Fibroblast of pulmonary artery (primary cell): ENCODE results near the gene OBSL1.

ENCODE experiments used
- DNase-seq: peaks from one replicate; pipeline ENCODE4 v3.0.0-alpha.2; 2010; ENCODE audit warnings: low read depth
- H3K4me3 ChIP-seq: replicated peaks from 2 replicates; pipeline ENCODE4 v1.5.1; 2011; ENCODE audit warnings: low read depth, mild to moderate bottlenecking, control low read depth, low read length, moderate library complexity
- TF ChIP-seq, protein P1 (sequence below): IDR thresholded peaks from 2 replicates; pipeline ENCODE4 v1.5.1; 2011; ENCODE audit warnings: mild to moderate bottlenecking, control low read depth, low read length, inconsistent platforms; ENCODE audit errors: missing control alignments

Gene OBSL1

DNA sequence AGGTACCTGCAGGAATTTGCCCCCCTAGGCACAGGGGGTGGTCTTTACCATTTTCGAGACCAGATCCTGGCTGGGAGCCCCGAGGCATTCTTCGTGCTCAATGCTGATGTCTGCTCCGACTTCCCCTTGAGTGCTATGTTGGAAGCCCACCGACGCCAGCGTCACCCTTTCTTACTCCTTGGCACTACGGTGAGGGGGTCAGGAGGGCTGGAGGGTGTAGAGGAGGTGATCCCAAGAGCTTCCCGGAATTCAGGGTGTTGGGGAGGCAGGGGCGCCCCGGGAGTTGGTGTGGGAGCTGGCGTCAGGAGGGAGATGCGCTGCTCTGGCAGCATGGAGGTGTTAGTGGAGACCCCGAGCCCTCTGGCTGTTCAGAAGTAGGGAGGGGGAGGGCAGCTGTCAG, 69.5 kb downstream of the OBSL1 start:
- DNase-seq: no peak
- TF ChIP-seq, protein P1, sequence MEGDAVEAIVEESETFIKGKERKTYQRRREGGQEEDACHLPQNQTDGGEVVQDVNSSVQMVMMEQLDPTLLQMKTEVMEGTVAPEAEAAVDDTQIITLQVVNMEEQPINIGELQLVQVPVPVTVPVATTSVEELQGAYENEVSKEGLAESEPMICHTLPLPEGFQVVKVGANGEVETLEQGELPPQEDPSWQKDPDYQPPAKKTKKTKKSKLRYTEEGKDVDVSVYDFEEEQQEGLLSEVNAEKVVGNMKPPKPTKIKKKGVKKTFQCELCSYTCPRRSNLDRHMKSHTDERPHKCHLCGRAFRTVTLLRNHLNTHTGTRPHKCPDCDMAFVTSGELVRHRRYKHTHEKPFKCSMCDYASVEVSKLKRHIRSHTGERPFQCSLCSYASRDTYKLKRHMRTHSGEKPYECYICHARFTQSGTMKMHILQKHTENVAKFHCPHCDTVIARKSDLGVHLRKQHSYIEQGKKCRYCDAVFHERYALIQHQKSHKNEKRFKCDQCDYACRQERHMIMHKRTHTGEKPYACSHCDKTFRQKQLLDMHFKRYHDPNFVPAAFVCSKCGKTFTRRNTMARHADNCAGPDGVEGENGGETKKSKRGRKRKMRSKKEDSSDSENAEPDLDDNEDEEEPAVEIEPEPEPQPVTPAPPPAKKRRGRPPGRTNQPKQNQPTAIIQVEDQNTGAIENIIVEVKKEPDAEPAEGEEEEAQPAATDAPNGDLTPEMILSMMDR: no peak
- H3K4me3 ChIP-seq: no peak overlapping the region
